Ecto neural progenitor cell (in vitro differentiated cells): Measurements from ENCODE around the gene NEDD4L.

Source experiments
- DNase-seq: peaks from one replicate; pipeline ENCODE4 v3.0.0-alpha.2; 2018; ENCODE audit warnings: low spot score

Gene NEDD4L

DNA sequence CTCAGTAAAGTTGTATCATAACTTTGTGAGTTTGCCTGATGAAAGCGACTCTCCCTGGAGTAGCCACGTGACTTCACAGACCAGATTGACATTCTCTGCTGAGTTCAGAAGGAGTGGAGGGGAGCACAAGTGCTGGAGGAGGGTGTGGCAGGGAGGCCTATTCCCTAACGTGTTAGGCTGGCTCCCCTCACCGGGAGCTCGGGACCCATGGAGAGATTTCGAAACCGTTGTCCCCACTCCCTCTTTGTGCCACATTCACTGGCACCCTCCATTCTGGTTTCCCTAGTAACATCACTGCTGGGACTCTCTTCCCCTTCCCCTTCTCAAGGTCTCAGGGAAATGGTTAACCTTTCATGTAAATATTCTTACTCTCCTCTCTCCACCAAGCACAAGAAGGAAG is 304.9 kb downstream of the NEDD4L start:
- no peak for DNase-seq

DNA sequence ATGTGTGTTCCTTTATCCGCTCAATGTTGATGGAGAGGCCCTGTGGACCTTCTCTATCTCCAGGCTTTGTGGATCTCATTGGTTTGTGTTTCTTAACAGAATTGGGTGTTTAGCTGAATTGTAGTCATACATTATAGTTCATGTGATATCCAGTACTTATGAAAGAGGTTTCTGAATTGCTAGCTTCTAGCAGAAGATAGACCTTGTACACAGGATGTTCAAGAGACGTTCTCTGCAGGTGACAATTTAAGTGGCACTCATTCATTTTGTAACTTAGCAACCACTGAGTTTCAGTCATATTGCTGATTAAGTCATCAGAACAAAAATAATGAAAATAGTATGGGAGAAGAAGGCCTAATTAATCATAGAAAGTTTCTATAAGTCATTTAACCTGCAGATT is 305.6 kb downstream of the NEDD4L start:
- DNase-seq = no peak

GRCh38 chr18:58350526-58350925 is 306.5 kb downstream of the NEDD4L start:
- no peak for DNase-seq

- DNase-seq = no peak
Measured at GRCh38 chr18:58351776-58352175, 307.8 kb downstream of the NEDD4L start.

DNA sequence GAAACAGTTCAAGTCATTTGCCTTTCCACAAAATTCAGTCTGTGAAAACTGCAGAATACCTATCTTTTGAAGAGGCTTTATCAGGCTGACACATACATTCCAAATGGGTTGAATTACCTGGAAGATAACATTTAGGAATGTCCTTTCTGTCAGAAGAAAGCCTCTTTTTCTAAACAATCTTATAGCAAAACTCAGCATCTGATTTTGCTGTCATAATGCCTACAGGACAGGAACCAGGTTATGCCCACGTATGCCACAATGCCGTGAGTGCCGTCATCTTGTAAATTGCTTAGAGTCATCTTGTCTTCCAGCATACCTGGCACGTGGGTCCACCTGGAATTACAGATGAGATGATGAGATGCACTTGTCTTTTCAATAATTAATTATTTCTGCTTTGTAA is 309.6 kb downstream of the NEDD4L start:
- DNase-seq = no peak

DNA sequence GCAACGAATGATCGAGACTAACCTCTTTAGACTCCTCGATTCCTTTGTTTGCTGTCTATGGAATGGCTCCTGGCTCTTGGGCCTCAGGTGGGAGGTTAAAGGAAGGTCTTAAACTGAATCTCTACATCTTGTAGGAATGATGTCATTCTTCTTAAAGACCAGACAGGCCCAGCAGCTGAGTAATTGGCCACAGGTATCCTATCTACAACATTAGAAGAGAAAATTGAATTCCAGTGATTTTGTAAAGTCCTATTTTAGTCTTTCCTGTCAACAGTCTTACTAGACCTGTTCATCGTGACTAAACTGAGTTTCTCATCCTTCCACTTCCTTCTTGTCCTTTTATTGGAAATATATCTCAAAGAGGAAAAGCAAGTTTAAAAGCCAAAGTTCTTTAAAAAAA is 310.0 kb downstream of the NEDD4L start:
- DNase-seq = no peak

GRCh38 chr18:58354791-58355190 is 310.8 kb downstream of the NEDD4L start:
- DNase-seq = peak; percentile 19

DNA sequence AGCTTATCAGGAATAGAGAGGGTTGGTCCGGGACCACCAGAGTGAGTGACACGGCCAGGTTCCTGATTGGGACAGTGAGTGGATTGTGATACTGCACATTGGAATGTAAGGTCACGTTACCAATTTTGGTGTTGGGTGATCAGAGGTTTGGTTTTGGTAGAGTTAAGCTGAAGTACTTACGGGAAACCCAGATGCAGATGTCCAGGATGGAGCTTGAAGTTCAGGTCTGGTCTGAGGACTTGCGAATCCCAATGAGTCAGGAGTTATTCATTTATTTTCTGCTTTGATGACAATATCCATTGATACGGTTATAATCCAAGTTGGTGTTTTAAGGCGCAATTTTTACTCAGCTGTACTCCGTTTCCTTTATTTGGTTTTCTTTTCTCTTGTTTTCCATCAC is 311.2 kb downstream of the NEDD4L start:
- DNase-seq = no peak

DNA sequence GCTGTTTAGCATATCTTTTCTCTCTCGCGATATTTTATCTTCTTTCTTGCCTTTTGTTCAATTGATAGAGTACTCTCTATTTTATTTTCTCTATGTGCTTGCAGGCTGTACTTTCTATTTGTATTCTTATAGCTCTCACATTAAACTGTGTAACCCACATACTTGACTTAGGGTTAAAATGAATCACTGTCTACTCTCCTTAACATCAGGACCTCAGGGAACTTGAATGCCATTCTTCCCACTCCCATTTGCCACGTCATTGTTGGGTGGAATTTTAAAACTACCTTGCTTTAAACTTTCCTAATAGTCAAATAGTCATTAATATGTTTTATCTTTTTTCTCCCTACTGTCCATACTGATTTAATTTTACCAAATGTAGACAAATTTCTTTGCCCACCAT is 315.2 kb downstream of the NEDD4L start:
- DNase-seq = no peak

GRCh38 chr18:58359620-58360019 is 315.6 kb downstream of the NEDD4L start:
- DNase-seq = peak; percentile 14

DNA sequence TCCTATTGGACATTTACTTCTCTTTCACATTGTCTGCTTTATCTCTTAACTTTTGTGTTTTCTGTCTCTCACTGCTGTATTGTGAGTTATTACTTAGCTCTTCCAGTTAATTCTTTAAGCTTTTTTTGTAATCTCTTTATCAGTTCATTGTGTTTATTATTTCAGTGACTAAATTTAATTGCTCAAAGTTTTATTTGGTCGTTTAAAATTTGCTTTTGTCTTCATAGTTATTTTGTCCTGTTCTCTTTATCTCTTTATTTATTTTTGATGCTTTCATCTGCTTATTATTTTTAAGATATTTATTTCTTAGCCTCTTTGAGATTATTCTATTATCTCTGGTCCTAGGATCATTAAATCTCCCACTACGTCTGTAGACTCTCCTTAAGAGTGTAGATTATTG is 316.3 kb downstream of the NEDD4L start:
- DNase-seq = no peak

DNA sequence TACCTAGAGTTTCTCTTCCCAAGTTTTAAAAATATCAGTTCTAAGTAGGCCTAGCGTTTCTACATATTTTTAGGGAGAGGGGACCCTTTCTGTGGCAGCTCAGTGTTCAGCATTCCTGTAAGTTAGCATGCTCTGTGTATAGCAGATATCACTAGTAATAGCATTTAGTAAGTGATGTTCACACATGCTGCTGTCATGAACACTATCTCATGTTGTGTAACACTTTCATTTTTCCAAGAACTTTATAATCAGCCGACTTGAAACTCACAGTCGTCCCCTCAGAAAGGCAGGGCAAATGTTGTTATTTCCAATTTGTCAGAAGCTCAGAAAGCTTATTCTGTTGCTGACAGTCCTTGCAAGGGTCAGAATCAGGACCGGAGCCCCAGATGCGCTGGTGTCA is 317.2 kb downstream of the NEDD4L start:
- peak; percentile 11 for DNase-seq

- peak; percentile 25 for DNase-seq
Measured at GRCh38 chr18:58362027-58362575, 318.1 kb downstream of the NEDD4L start.

GRCh38 chr18:58362829-58363271 is 318.8 kb downstream of the NEDD4L start:
- no peak for DNase-seq

DNA sequence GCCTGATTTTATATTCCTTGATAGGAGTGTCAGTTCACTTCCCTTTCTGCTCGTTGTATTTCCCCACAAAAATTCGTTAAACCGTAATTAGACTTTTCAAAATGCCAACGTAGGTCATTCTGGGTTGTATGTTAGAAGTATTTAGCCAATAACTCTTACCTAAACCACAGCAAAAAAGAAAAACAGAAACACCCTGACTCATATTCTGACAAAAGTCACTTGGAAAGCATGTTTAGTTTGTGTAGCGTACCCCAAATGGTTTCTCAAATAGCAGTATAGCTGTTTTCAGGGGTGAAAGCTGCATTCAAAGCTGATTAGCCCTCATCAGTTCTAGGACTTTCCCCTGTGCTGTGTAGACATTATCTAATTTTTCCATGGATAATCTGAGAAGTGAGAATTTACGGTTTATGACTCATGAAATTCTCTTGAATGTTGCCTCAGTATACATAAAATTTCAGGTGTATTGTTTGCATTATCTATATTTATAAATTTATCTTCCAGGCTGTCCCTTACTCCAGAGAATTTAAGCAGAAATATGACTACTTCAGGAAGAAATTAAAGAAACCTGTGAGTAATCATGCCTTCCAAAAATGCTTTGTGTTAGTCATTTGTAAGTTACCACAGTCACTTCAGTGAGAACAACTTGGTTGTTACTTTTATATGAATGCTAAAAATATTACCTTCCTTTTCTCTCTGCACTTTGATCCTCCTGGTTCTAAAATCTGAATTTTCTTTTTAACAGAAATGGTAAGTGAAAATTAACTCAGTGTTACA is 319.9 kb downstream of the NEDD4L start:
- DNase-seq = no peak

GRCh38 chr18:58364876-58365528 is 321.0 kb downstream of the NEDD4L start:
- peak; percentile 32 for DNase-seq

DNA sequence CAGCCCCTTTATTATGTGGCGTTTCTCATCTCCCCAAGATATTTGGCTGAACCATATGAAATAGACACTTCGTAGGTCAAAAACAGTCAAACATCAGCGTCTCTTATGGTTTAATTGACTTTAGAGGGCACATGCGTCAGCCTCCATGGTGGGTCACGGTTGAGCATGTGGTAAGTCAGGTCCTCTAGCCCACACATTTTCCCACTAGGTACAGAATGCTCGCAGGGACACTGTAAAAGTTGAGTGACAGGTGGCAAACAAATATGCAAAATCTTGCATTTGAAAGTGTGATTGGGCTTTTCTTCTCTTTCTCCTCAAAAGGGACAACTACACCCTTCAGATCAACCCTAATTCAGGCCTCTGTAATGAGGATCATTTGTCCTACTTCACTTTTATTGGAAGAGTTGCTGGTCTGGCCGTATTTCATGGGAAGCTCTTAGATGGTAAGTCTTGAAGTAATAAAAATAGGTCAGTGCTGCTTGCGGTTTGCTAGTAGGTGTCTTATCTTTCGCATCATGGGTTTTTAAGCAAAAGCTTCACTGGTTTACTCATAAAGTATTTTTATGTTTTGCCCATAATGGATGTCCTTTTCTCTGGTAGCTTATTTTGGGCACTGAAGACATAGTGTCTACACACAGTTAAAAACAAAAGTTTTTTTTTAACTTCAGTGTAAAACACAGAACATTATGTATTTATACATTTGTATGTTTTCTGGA is 323.6 kb downstream of the NEDD4L start:
- no peak for DNase-seq

GRCh38 chr18:58369616-58370015 is 325.6 kb downstream of the NEDD4L start:
- DNase-seq = peak; percentile 29

GRCh38 chr18:58370038-58370580 is 326.1 kb downstream of the NEDD4L start:
- peak; percentile 26 for DNase-seq

DNA sequence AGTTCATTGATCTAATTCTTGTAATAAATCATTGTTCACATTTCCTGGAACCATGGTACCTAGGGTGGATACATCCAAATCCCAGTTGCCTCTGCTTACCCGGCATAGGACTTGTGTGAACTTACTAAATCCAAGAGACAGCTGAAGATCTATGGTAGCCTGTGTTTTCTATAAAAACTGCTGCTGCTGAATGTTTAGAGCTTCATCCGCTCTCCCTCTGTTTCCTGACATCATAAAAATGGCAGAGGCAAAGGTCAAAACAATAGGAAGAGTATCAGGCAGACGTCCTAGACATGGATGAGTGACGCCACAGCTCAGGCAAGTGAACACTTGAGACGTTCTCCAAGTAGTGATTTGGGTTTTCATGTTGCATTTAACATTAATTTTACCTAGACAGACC is 326.6 kb downstream of the NEDD4L start:
- no peak for DNase-seq

GRCh38 chr18:58373481-58373880 is 329.5 kb downstream of the NEDD4L start:
- DNase-seq = no peak

DNA sequence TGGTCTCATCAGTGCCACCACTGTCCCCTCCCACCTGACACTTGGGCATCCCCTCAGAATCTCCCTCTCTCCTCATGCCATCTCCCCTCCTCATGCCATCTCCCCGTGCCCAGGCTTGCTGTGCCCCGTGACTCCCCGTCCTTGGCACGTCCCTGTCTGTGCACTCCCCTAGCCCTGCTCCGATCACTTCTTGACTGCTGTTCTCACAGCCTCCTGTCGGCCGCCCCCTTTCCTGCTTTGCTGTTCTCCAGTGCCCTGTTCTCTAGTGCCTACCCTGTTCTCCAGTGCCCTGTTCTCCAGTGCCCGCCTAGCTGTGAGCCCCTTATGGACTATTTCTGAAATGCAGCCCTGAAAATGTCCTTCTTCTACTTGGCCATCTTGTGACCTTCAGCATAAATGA is 331.0 kb downstream of the NEDD4L start:
- no peak for DNase-seq
